Kidney (tissue), 14 donors: Measurements from ENCODE around the gene RAP1GDS1. TPM values are rescaled to one million over a fixed set of nuclear protein-coding genes. Genes with fewer than 3 reads are reported as not detected.
"Not testable (repeated sequence)": the region's sequence is repeated elsewhere in the genome, so short reads cannot be mapped to it uniquely, and the experiment has no call there.

Source experiments
- DNase-seq, 5 donors: peaks; one replicate each; pipeline ENCODE4 v3.0.0-alpha.2; 2013 to 2020
- FAIRE-seq: peaks from 2 replicates; lab custom pipeline; 2012; peaks lifted over from hg19 to GRCh38; lab: Jason Lieb, UNC
- H3K27ac ChIP-seq, 2 donors: one replicate each; pipeline ENCODE4 v1.7.0; 2013; ENCODE audit warnings: low read depth in 2 of 2, low read length in 2 of 2, inconsistent platforms in 1 of 2
- H3K27me3 ChIP-seq: one replicate; pipeline ENCODE4 v1.7.1; 2013; ENCODE audit warnings: low read length, inconsistent platforms; ENCODE audit not compliant: control insufficient read depth, insufficient read depth
- H3K36me3 ChIP-seq, 3 donors: one replicate each; pipeline versions ENCODE4 v1.7.0 to v1.7.1; 2013; ENCODE audit warnings: low read length in 3 of 3, control low read depth in 1 of 3, inconsistent platforms in 1 of 3; ENCODE audit not compliant: insufficient read depth in 3 of 3, control insufficient read depth in 2 of 3
- H3K4me1 ChIP-seq, 3 donors: one replicate each; pipeline versions ENCODE4 v1.7.0 to v1.7.1; 2013; ENCODE audit warnings: low read length in 3 of 3, inconsistent platforms in 1 of 3, low read depth in 1 of 3; ENCODE audit not compliant: control insufficient read depth in 2 of 3, insufficient read depth in 2 of 3
- H3K4me3 ChIP-seq, 3 donors: one replicate each; pipeline versions ENCODE4 v1.7.0 to v1.8.1; 2013; ENCODE audit warnings: low read length in 3 of 3, control low read depth in 1 of 3, inconsistent platforms in 1 of 3
- H3K9ac ChIP-seq, 3 donors: one replicate each; pipeline versions ENCODE4 v1.7.0 to v1.7.1; 2013; ENCODE audit warnings: low read length in 3 of 3, control low read depth in 1 of 3, inconsistent platforms in 1 of 3
- H3K9me3 ChIP-seq, 3 donors: one replicate each; pipeline versions ENCODE4 v1.7.0 to v1.7.1; 2013; ENCODE audit warnings: low read length in 3 of 3, control low read depth in 1 of 3, inconsistent platforms in 1 of 3; ENCODE audit not compliant: control insufficient read depth in 2 of 3, insufficient read depth in 1 of 3
- CTCF ChIP-seq: IDR thresholded peaks from 3 replicates; pipeline ENCODE4 v1.5.1; 2012; ENCODE audit warnings: mild to moderate bottlenecking, moderate library complexity, borderline replicate concordance; ENCODE audit not compliant: insufficient read depth; ENCODE audit errors: extremely low read depth
- intact Hi-C: fragments of 100-400 bp; cut with DNase I; formaldehyde crosslinking; loops from one replicate; pipeline ENCODE4 v1.11.1; 2022
- polyA plus RNA-seq: library from polyadenylated mRNA; stranded (reverse); fragments of 350-450 nt; fragmentation: Illumina TruSeq; extraction: RNeasy Lipid Tissue Mini Kit (QIAGEN cat#74804); gene quantifications from one replicate; pipeline ENCODE4 v1.2.3, GENCODE V29; 2014; ENCODE audit warnings: low read depth, low replicate concordance; ENCODE audit not compliant: insufficient read depth
- total RNA-seq: library from RNA; stranded (reverse); fragmentation: NEBNext Ultra II Directional; extraction: Animal tissue kit (Norgen Biotek cat#: 25700); gene quantifications from one replicate; pipeline ENCODE4 v1.2.1, GENCODE V29; 2021
- donor health status: control.
- donor health status: control.
- donor health status: control.
- donor health status: control.
- donor health status: control.
- donor health status: DM: yes; HTN: yes; CAD: no.
- donor health status: Normal renal cell carcinoma (clear cell type).

RAP1GDS1 gene
- total and polyA plus RNA-seq, 2 donors from 2014 or later, result 23.0 to 42.2 TPM

- H3K27me3 ChIP-seq, result no peaks in the 10 kb centered on the region
- DNase-seq, result no peak
- TF ChIP-seq CTCF, result no peak
- H3K4me1 ChIP-seq, result no peaks in the 10 kb centered on the region
- H3K9me3 ChIP-seq, result no peaks in the 10 kb centered on the region
- H3K36me3 ChIP-seq, result no peaks in the 10 kb centered on the region
- H3K27ac ChIP-seq, result no peak overlapping the region
- H3K4me3 ChIP-seq, result no peak overlapping the region
- H3K9ac ChIP-seq, result no peak overlapping the region
- intact Hi-C loops, result no loop called here
- FAIRE-seq, result no peak
Measured at GRCh38 chr4:98359646-98360045, 98.5 kb downstream of the RAP1GDS1 start.

- H3K27me3 ChIP-seq, result no peaks in the 10 kb centered on the region
- H3K4me3 ChIP-seq, result no peak overlapping the region
- DNase-seq (no peak), FAIRE-seq (no peak)
- H3K9ac ChIP-seq, result no peak overlapping the region
- no peaks in the 10 kb centered on the region for H3K36me3 ChIP-seq
- intact Hi-C loops, result no loop called here
- no peak overlapping the region for H3K27ac ChIP-seq
- no peaks in the 10 kb centered on the region for H3K4me1 ChIP-seq
- TF ChIP-seq CTCF, result no peak
- H3K9me3 ChIP-seq, result no peaks in the 10 kb centered on the region
Measured at GRCh38 chr4:98363431-98363830, 102.2 kb downstream of the RAP1GDS1 start.

GRCh38 chr4:98366275-98366674 lies 105.1 kb downstream of the RAP1GDS1 start:
- H3K9me3 ChIP-seq, H3K27me3 ChIP-seq, H3K9ac ChIP-seq, intact Hi-C loops, H3K36me3 ChIP-seq, H3K4me1 ChIP-seq, DNase-seq, H3K4me3 ChIP-seq, H3K27ac ChIP-seq, FAIRE-seq: not testable (repeated sequence)

- FAIRE-seq, DNase-seq, H3K27ac ChIP-seq, H3K4me1 ChIP-seq, intact Hi-C loops, H3K9me3 ChIP-seq, H3K4me3 ChIP-seq, H3K36me3 ChIP-seq, H3K9ac ChIP-seq, H3K27me3 ChIP-seq: not testable (repeated sequence)
Measured at GRCh38 chr4:98368000-98368399, 106.8 kb downstream of the RAP1GDS1 start.

GRCh38 chr4:98369322-98369721 lies 108.1 kb downstream of the RAP1GDS1 start:
- H3K9me3 ChIP-seq, result no peaks in the 10 kb centered on the region
- no peak overlapping the region for H3K4me3 ChIP-seq
- intact Hi-C loops, result no loop called here
- no peaks in the 10 kb centered on the region for H3K36me3 ChIP-seq
- no peak for DNase-seq
- no peaks in the 10 kb centered on the region for H3K4me1 ChIP-seq
- TF ChIP-seq CTCF, result no peak
- H3K9ac ChIP-seq, result no peak overlapping the region
- no peaks in the 10 kb centered on the region for H3K27me3 ChIP-seq
- no peak overlapping the region for H3K27ac ChIP-seq
- no peak for FAIRE-seq
